Pancreas (tissue), 10 donors: ENCODE data around the gene PCGF1. TPM values are rescaled to one million over a fixed set of nuclear protein-coding genes. Genes with fewer than 3 reads are reported as not detected.

ENCODE experiments used
- ATAC-seq, 4 donors: fragments of 200-7000 bp; cut with Tn5 transposase; one replicate each; pipeline versions ENCODE4 v1.8.0 to v1.9.1; 2020; ENCODE audit warnings: mild to moderate bottlenecking in 4 of 4, moderate library complexity in 4 of 4
- DNase-seq, 6 donors: peaks; one replicate each; pipeline ENCODE4 v3.0.0-alpha.2; 2020
- FAIRE-seq: peaks from 2 replicates; lab custom pipeline; 2012; peaks lifted over from hg19 to GRCh38; lab: Jason Lieb, UNC
- H3K27ac ChIP-seq, 4 donors: fragments of 200-600 bp; sonication (generic); 1 replicate in 3 of 4; 2 replicates in 1 of 4; pipeline versions ENCODE4 v1.5.0 to v1.8.0; 2020
- H3K27me3 ChIP-seq, 4 donors: fragments of 200-600 bp; one replicate each; pipeline ENCODE4 v1.8.0; 2021
- H3K36me3 ChIP-seq, 3 donors: fragments of 200-600 bp; sonication (generic) in 1 of 3; one replicate each; pipeline versions ENCODE4 v1.5.0 to v1.8.0; 2020 to 2021
- H3K4me1 ChIP-seq, 3 donors: fragments of 200-600 bp; one replicate each; pipeline ENCODE4 v1.8.0; 2021
- H3K4me3 ChIP-seq, 4 donors: fragments of 200-600 bp; sonication (generic) in 2 of 4; one replicate each; pipeline versions ENCODE4 v1.5.0 to v1.8.0; 2020 to 2021
- H3K9me3 ChIP-seq, 4 donors: fragments of 200-600 bp; one replicate each; pipeline ENCODE4 v1.8.0; 2021
- CTCF ChIP-seq, 4 donors: fragments of 200-600 bp; sonication (generic) in 3 of 4; IDR thresholded peaks; one replicate each; pipeline versions ENCODE4 v1.5.0 to v1.8.0; 2021; ENCODE audit warnings: antibody characterized with exemption in 4 of 4
- WGBS, 2 donors: extraction: QIAGEN DNeasy Blood & Tissue Kit; methylation state at CpG; one replicate each; pipeline ENCODE4 v1.1.7; 2013; 5-methylcytosine and 5-hydroxymethylcytosine counted together
- intact Hi-C, 3 donors: fragments of 100-400 bp; cut with DNase I; formaldehyde crosslinking; loops; one replicate each; pipeline versions ENCODE4 v1.11.1 to v1.14.2; 2022
- polyA plus RNA-seq, 2 donors: library from polyadenylated mRNA; stranded (reverse); fragments of 200-250 nt; gene quantifications; one replicate each; pipeline ENCODE4 v1.2.3, GENCODE V29; 2013
- total RNA-seq, 6 donors: library from RNA; stranded (reverse); fragmentation: NEBNext Ultra II Directional in 4 of 6; extraction: Animal tissue kit (Norgen Biotek cat#: 25700) in 4 of 6; gene quantifications; one replicate each; pipeline versions ENCODE4 v1.2.1 to v1.2.4, GENCODE V29; 2021 to 2023
- donor health status: healthy with polysubstance abuse.
- donor health status: DM: no; HTN: no; CAD: no; lungs with moderate emphysema.
- donor health status: DM: no; HTN: no; CAD: no.
- donor health status: control.
- donor health status: control.
- donor health status: Bipolar disorder and iron deficiency.
- donor health status: DM: yes; HTN: yes; CAD: no.
- donor health status: DM: no; HTN: no; CAD: no.
- donor health status: DM: no; HTN: no; CAD: no.
- donor health status: DM: yes; HTN: yes; CAD: no.

The PCGF1 gene
- total and polyA plus RNA-seq, 8 donors = 8.8 to 16.4 (median 12.4) TPM

- WGBS, 2 donors = 1% methylated on average over 76 to 80 of the region's 80 CpGs
- FAIRE-seq = no peak
- peak; percentile 42 to 65 (median 56) for ATAC-seq
- Histone ChIP-seq H3K36me3 (no peaks in the 10 kb centered on the region), H3K9me3 (no peaks in the 10 kb centered on the region), H3K4me3 (peak overlapping the region; percentile 58 to 94 (median 78)), H3K27me3 (no peaks in the 10 kb centered on the region), H3K27ac (peak overlapping the region; percentile 46 to 87 (median 72)), H3K4me1 (peaks cover 5 to 18% (median 11%) of the 10 kb centered on the region in 3 donors)
- intact Hi-C loops = loop anchor here in 1 of 3 donors (5.0 kb wide), 1 partner anchor 105 kb away; no protein-coding TSS in a partner anchor
- no peak for TF ChIP-seq CTCF (IDR thresholded peaks at IDR 0.05)
- DNase-seq = peak in 5 of 6 donors; percentile 22 to 88 (median 67)
Measured at GRCh38 chr2:74481961-74482800, 25.3 kb downstream of the PCGF1 start.

DNA sequence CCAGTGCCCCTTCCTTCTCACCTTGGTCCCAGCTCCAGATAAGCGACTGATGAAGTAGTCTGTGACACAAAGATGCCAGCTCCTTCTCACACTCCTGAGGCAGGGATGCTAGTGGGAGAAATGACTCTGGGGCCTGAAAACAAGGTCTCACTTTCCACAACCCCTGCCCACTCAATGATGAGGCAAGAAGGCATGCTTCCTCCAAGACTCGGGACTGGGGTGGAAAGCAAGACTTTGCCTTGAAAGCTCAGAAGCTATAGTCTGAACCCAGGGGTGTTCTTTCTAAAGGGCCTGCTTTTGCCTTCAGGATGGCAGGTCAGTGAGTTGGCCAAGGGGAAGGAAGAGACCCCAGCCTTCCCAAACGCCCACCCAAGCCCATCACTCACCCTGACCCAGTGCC, 26.1 kb downstream of the PCGF1 start:
- Histone ChIP-seq H3K4me3 (peak overlapping the region; percentile 58 to 94 (median 78)), H3K27me3 (no peaks in the 10 kb centered on the region), H3K27ac (no peak overlapping the region), H3K9me3 (no peaks in the 10 kb centered on the region), H3K4me1 (peaks cover 5 to 18% (median 11%) of the 10 kb centered on the region in 3 donors), H3K36me3 (no peaks in the 10 kb centered on the region)
- WGBS, 2 donors = 38 to 54% methylated on average over 3 of the region's 3 CpGs
- no peak for FAIRE-seq
- ATAC-seq = no peak
- no peak for DNase-seq
- TF ChIP-seq CTCF (IDR thresholded peaks at IDR 0.05) = no peak
- intact Hi-C loops = loop anchor here in 1 of 3 donors (5.0 kb wide), 1 partner anchor 106 kb away; no protein-coding TSS in a partner anchor

GRCh38 chr2:74474899-74475298, 32.6 kb downstream of the PCGF1 start:
- no peak for ATAC-seq
- no peak for TF ChIP-seq CTCF (IDR thresholded peaks at IDR 0.05)
- 87 to 88% methylated on average over 5 of the region's 5 CpGs for WGBS, 2 donors
- Histone ChIP-seq H3K27ac (no peak overlapping the region), H3K36me3 (peaks cover 0 to 4% (median 0%) of the 10 kb centered on the region in 3 donors), H3K4me3 (no peak overlapping the region), H3K4me1 (peaks cover 5 to 16% (median 7%) of the 10 kb centered on the region in 3 donors), H3K27me3 (no peaks in the 10 kb centered on the region), H3K9me3 (no peaks in the 10 kb centered on the region)
- intact Hi-C loops = loop anchor here in 1 of 3 donors (5.0 kb wide), 1 partner anchor 112 kb away; no protein-coding TSS in a partner anchor
- no peak for FAIRE-seq
- DNase-seq = no peak

DNA sequence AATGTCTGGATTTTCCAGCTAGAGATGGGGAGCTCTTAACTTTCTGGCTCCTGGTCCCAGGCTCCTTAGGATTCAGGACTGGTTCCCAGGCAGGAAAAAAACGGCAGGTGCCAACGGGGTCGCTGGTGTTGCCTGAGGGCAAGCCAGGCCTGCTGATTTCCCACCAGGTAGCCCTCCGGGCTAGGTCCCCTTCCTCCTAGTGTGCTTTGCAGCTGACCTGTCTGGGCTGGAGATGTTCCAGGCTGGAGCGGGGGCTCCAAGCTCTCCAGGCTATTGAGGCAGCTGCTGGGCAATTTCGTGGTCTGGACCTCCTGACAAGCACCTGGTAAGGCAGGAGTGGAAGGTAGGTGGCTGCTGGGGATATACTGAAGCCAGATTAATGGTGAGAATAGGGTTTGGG, 33.0 kb downstream of the PCGF1 start:
- no peak overlapping the region for H3K4me3 ChIP-seq
- intact Hi-C loops = no loop called here
- FAIRE-seq = no peak

More for the DNA sequence above, 33.0 kb downstream of the PCGF1 start:
- Histone ChIP-seq H3K4me1 (peaks cover 5 to 16% (median 7%) of the 10 kb centered on the region in 3 donors), H3K36me3 (peaks cover 0 to 4% (median 0%) of the 10 kb centered on the region in 3 donors), H3K27ac (no peak overlapping the region), H3K27me3 (no peaks in the 10 kb centered on the region), H3K9me3 (no peaks in the 10 kb centered on the region)
- TF ChIP-seq CTCF (IDR thresholded peaks at IDR 0.05) = no peak
- DNase-seq (no peak), ATAC-seq (no peak)
- WGBS, 2 donors = 90 to 97% methylated on average over 6 of the region's 6 CpGs
